Measurements from ENCODE around the gene PRELP. TPM values are rescaled to one million over a fixed set of nuclear protein-coding genes. Genes with fewer than 3 reads are reported as not detected.
"Not testable (repeated sequence)": the region's sequence is repeated elsewhere in the genome, so short reads cannot be mapped to it uniquely, and the experiment has no call there.

Gene PRELP
- polyA plus RNA-seq, 3 donors from 2014 or later, result not detected

- Mint-ChIP-seq H3K27ac (no peak overlapping the region), H3K4me1 (no peaks in the 10 kb centered on the region), H3K27me3 (ENCODE audit: low read depth in 3 of 3) (peaks cover 2 to 28% (median 13%) of the 10 kb centered on the region in 3 donors), H3K36me3 (peaks cover 0 to 3% (median 0%) of the 10 kb centered on the region in 3 donors), H3K9me3 (peaks cover 2 to 5% (median 2%) of the 10 kb centered on the region in 6 donors), H3K4me3 (no peak overlapping the region)
- DNase-seq, result no peak
Observed at GRCh38 chr1:203447151-203447550, 28.5 kb upstream of the PRELP start.

DNA sequence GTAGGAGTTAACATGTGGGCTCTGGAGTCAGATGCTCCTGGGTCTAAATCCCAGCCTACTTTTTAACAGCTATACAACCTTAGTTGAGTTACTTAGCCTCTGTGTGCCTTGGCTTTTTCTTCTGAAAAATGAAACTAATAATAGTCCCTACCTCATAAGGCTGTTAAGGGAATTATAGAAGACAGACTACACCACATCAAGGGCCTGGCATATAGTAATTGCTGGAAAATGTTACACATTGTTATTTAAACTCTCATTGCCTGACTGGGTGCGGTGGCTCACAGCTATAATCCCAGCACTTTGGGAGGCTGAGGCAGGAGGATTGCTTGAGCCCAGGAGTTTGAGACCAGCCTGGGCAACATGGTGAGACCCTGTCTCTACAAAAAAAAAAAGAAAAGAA is 28.0 kb upstream of the PRELP start:
- H3K27ac Mint-ChIP-seq, H3K4me3 Mint-ChIP-seq, H3K36me3 Mint-ChIP-seq, H3K4me1 Mint-ChIP-seq, H3K9me3 Mint-ChIP-seq, DNase-seq: not testable (repeated sequence)
- peaks cover 2 to 28% (median 14%) of the 10 kb centered on the region in 3 donors for H3K27me3 Mint-ChIP-seq (ENCODE audit: low read depth in 3 of 3)

GRCh38 chr1:203448521-203449061 is 27.0 kb upstream of the PRELP start:
- Mint-ChIP-seq H3K4me1 (no peaks in the 10 kb centered on the region), H3K9me3 (peaks cover 2 to 5% (median 2%) of the 10 kb centered on the region in 6 donors), H3K4me3 (no peak overlapping the region), H3K27me3 (ENCODE audit: low read depth in 3 of 3) (peaks cover 7 to 24% (median 14%) of the 10 kb centered on the region in 3 donors), H3K27ac (no peak overlapping the region), H3K36me3 (peaks cover 0 to 3% (median 0%) of the 10 kb centered on the region in 3 donors)
- DNase-seq, result no peak

DNA sequence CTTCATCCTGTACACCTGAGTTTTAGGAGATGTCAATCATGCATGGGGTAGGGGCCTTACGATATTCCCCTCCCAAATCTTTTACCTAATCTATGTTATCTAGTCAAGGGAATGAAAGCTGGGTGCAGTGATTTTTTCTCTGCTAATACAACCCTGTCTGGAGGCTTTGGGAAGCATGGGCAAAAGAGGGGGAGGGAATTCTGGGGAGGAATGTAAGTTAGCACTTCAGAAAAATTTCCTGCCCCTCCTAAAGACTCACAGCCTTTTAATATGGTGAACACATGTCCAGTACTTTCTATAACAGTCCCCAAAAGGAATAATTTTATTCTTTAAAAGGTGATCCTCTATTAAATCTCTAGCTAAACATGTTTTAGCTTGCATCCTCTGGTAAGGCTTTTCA is 25.6 kb upstream of the PRELP start:
- DNase-seq, result no peak
- no peaks in the 10 kb centered on the region for H3K4me1 Mint-ChIP-seq
- H3K4me3 Mint-ChIP-seq, result no peak overlapping the region
- peaks cover 1 to 2% (median 2%) of the 10 kb centered on the region in 6 donors for H3K9me3 Mint-ChIP-seq
- H3K27me3 Mint-ChIP-seq (ENCODE audit: low read depth in 3 of 3), result peaks cover 7 to 22% (median 16%) of the 10 kb centered on the region in 3 donors
- H3K27ac Mint-ChIP-seq, result no peak overlapping the region
- peaks cover 0 to 3% (median 0%) of the 10 kb centered on the region in 3 donors for H3K36me3 Mint-ChIP-seq

- Mint-ChIP-seq H3K27ac (no peak overlapping the region), H3K9me3 (peaks cover 0 to 1% (median 0%) of the 10 kb centered on the region in 6 donors), H3K27me3 (ENCODE audit: low read depth in 3 of 3) (peaks cover 7 to 21% (median 16%) of the 10 kb centered on the region in 3 donors), H3K4me3 (no peak overlapping the region), H3K36me3 (no peaks in the 10 kb centered on the region), H3K4me1 (no peaks in the 10 kb centered on the region)
- no peak for DNase-seq
Observed at GRCh38 chr1:203450479-203451149, 25.0 kb upstream of the PRELP start.

- Mint-ChIP-seq H3K9me3 (peaks cover 0 to 1% (median 0%) of the 10 kb centered on the region in 6 donors), H3K27ac (no peak overlapping the region)
Observed at GRCh38 chr1:203451836-203452784, 23.5 kb upstream of the PRELP start.

DNA sequence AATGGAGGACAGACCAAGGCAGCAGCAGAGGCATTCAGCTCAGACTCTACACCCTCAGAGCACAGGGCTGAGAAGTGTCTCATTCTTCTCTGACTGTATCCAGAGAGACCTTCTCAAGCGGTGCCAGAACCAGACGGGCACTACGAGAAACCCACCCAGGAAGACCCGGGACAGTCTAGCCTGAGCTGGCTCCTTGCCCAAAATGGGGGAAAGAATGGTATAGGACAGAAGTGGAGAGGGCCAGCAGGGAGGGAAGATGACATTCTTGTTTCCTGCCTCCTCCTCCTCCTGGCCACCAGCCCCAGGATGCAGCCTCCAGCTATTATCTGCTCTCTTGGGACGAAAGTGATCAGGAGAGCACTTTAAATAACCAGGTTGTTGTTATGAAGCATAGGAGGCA is 22.6 kb upstream of the PRELP start:
- no peaks in the 10 kb centered on the region for H3K36me3 Mint-ChIP-seq
- no peak overlapping the region for H3K27ac Mint-ChIP-seq
- H3K4me3 Mint-ChIP-seq, result no peak overlapping the region
- peaks cover 7 to 26% (median 16%) of the 10 kb centered on the region in 3 donors for H3K27me3 Mint-ChIP-seq (ENCODE audit: low read depth in 3 of 3)
- no peak for DNase-seq
- H3K9me3 Mint-ChIP-seq, result peaks cover 0 to 1% (median 0%) of the 10 kb centered on the region in 6 donors
- no peaks in the 10 kb centered on the region for H3K4me1 Mint-ChIP-seq

More at GRCh38 chr1:203451836-203452784, 23.5 kb upstream of the PRELP start:
- DNase-seq, result no peak
- no peak overlapping the region for H3K4me3 Mint-ChIP-seq
- no peaks in the 10 kb centered on the region for H3K36me3 Mint-ChIP-seq
- H3K4me1 Mint-ChIP-seq, result no peaks in the 10 kb centered on the region
- H3K27me3 Mint-ChIP-seq (ENCODE audit: low read depth in 3 of 3), result peaks cover 7 to 23% (median 18%) of the 10 kb centered on the region in 3 donors

DNA sequence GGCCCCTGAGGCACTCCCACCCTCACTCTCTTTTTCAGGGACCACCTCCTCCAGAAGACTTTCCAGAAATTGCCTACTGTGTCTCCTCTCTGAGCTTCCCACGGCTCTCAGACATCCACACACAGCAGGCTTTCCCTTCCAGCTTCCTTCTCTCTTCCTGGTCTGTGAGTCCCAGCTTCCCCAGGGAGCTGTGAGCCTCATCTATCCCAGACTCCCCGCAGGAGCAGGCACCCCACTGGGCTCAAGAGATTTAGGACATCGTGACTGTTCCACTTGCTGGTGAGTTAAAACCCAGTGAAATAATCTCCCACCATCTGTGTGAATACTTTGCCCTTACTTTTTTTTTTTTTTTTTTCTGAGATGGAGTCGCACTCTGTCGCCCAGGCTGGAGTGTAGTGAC is 22.0 kb upstream of the PRELP start:
- Mint-ChIP-seq H3K4me3 (no peak overlapping the region), H3K27me3 (ENCODE audit: low read depth in 3 of 3) (peaks cover 10 to 27% (median 16%) of the 10 kb centered on the region in 3 donors), H3K27ac (no peak overlapping the region), H3K36me3 (no peaks in the 10 kb centered on the region), H3K9me3 (peaks cover 0 to 1% (median 0%) of the 10 kb centered on the region in 6 donors), H3K4me1 (no peaks in the 10 kb centered on the region)
- DNase-seq, result no peak

DNA sequence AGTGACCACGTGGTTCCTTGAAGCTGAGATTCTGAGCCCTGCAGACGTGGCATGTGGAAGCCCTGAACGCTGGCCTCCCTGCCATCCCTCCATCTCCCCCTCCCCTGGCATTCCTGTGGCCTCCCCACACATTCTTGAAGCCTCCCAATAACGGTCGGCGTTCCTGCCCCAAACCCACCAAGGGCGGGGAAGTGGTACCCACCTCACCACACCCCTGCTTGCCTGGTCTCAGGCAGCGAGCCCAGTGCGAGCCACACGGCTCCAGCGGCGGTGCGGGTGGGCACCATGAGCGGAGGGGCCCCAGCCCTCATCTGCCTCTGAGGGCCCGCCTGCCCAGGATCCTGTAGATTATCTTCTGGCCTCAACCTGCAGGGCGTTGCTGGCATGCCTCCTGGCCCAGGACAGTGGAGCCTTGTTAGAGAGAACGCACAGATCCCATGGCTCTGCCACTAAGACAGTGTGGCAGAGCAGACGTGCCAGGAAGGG is 20.6 kb upstream of the PRELP start:
- peaks cover 0 to 1% (median 0%) of the 10 kb centered on the region in 6 donors for H3K9me3 Mint-ChIP-seq
- no peak overlapping the region for H3K27ac Mint-ChIP-seq
- H3K27me3 Mint-ChIP-seq (ENCODE audit: low read depth in 3 of 3), result peaks cover 8 to 30% (median 12%) of the 10 kb centered on the region in 3 donors
- no peak overlapping the region for H3K4me3 Mint-ChIP-seq
- H3K4me1 Mint-ChIP-seq, result no peaks in the 10 kb centered on the region
- H3K36me3 Mint-ChIP-seq, result no peaks in the 10 kb centered on the region
- DNase-seq, result no peak

- no peak overlapping the region for H3K27ac Mint-ChIP-seq
- H3K9me3 Mint-ChIP-seq, result peaks cover 0 to under 1% (median 0%) of the 10 kb centered on the region in 6 donors
Observed at GRCh38 chr1:203455706-203456105, 19.9 kb upstream of the PRELP start.

GRCh38 chr1:203456577-203456976 is 19.0 kb upstream of the PRELP start:
- Mint-ChIP-seq H3K4me3 (no peak overlapping the region), H3K4me1 (no peaks in the 10 kb centered on the region), H3K9me3 (no peaks in the 10 kb centered on the region), H3K27me3 (ENCODE audit: low read depth in 3 of 3) (peaks cover 9 to 22% (median 15%) of the 10 kb centered on the region in 3 donors), H3K36me3 (no peaks in the 10 kb centered on the region), H3K27ac (no peak overlapping the region)
- no peak for DNase-seq

More at GRCh38 chr1:203455706-203456105, 19.9 kb upstream of the PRELP start:
- peaks cover 8 to 24% (median 12%) of the 10 kb centered on the region in 3 donors for H3K27me3 Mint-ChIP-seq (ENCODE audit: low read depth in 3 of 3)
- no peak overlapping the region for H3K4me3 Mint-ChIP-seq
- H3K36me3 Mint-ChIP-seq, result no peaks in the 10 kb centered on the region
- DNase-seq, result no peak
- no peaks in the 10 kb centered on the region for H3K4me1 Mint-ChIP-seq

DNA sequence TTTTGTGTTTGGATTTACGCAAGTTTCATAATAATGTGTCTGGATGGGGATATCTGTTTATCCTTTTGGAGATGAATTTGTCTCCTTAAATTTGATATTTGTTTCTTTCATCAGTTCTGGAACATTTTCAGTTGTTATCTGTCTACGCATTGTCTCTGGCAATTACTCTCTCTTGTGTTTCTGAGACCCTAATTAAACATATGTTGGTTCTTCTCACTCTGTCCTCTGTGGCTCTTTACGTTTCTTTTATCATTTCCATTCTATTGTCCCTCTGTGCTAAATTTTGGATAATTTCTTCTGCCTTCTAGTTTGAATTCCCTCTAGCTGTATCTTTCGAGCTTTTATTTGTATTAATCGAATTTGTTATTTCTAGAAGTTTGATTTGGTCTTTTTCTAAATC is 17.5 kb upstream of the PRELP start:
- no peak overlapping the region for H3K4me3 Mint-ChIP-seq
- peaks cover 9 to 30% (median 13%) of the 10 kb centered on the region in 3 donors for H3K27me3 Mint-ChIP-seq (ENCODE audit: low read depth in 3 of 3)
- no peaks in the 10 kb centered on the region for H3K9me3 Mint-ChIP-seq
- DNase-seq, result no peak
- no peaks in the 10 kb centered on the region for H3K4me1 Mint-ChIP-seq
- H3K27ac Mint-ChIP-seq, result no peak overlapping the region
- H3K36me3 Mint-ChIP-seq, result no peaks in the 10 kb centered on the region

DNA sequence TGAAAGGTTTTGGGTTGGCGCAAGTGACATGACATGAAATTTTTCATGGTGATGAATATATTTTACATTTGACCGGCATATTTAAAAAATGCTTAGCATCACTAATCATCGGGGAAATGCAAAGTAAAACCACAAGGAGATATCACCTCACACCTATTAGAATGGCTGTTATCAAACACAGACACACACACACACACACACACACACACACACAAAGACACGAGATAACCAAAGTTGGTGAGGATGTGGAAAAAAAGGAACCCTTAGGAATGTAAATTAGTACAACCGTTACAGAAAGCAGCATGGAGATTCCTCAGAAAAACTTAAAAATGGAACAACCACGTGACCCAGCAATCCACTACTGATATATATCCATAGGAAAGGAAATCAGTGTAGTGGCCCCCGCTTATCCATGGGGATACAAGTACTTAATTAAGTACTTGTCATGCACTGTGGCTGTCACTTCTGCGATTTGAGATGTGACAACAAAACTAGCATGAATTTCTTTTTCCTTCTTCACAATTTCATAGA is 15.9 kb upstream of the PRELP start:
- no peaks in the 10 kb centered on the region for H3K36me3 Mint-ChIP-seq
- DNase-seq, result no peak
- no peak overlapping the region for H3K4me3 Mint-ChIP-seq
- no peaks in the 10 kb centered on the region for H3K4me1 Mint-ChIP-seq
- no peak overlapping the region for H3K27ac Mint-ChIP-seq
- peaks cover 8 to 36% (median 10%) of the 10 kb centered on the region in 3 donors for H3K27me3 Mint-ChIP-seq (ENCODE audit: low read depth in 3 of 3)
- H3K9me3 Mint-ChIP-seq, result no peaks in the 10 kb centered on the region
